Ishikawa (cell line): Measurements from ENCODE around the gene PRR35.

Experiments
- CEBPB ChIP-seq: IDR thresholded peaks from 2 replicates; pipeline ENCODE4 v1.6.1; 2012
- CREB1 ChIP-seq: IDR thresholded peaks from 2 replicates; pipeline ENCODE4 v1.6.1; 2012; ENCODE audit warnings: low read depth
- EGR1 ChIP-seq: IDR thresholded peaks from 2 replicates; pipeline ENCODE4 v1.6.1; 2012
- EP300 ChIP-seq: IDR thresholded peaks from 2 replicates; pipeline ENCODE4 v1.6.1; 2012; ENCODE audit warnings: borderline replicate concordance
- FOXM1 ChIP-seq: IDR thresholded peaks from 2 replicates; pipeline ENCODE4 v1.6.1; 2012; ENCODE audit warnings: low read depth, borderline replicate concordance
- NFIC ChIP-seq: IDR thresholded peaks from 2 replicates; pipeline ENCODE4 v1.6.1; 2012
- RAD21 ChIP-seq: IDR thresholded peaks from 2 replicates; pipeline ENCODE4 v1.6.1; 2012; ENCODE audit warnings: low read depth
- TAF1 ChIP-seq: IDR thresholded peaks from 2 replicates; pipeline ENCODE4 v1.6.1; 2012; ENCODE audit warnings: low read depth, mild to moderate bottlenecking
- TCF12 ChIP-seq: IDR thresholded peaks from 2 replicates; pipeline ENCODE4 v1.6.1; 2012; ENCODE audit warnings: low read depth
- TEAD4 ChIP-seq: IDR thresholded peaks from 2 replicates; pipeline ENCODE4 v1.6.1; 2012
- YY1 ChIP-seq: IDR thresholded peaks from 2 replicates; pipeline ENCODE4 v1.6.1; 2012; ENCODE audit warnings: low read depth
- ZBTB7A ChIP-seq: IDR thresholded peaks from 2 replicates; pipeline ENCODE4 v1.6.1; 2012; ENCODE audit warnings: low read depth
- TF ChIP-seq, protein P1 (sequence below): IDR thresholded peaks from 2 replicates; pipeline ENCODE4 v1.6.1; 2012
- TF ChIP-seq, protein P2 (sequence below): IDR thresholded peaks from 2 replicates; pipeline ENCODE4 v1.6.1; 2012
- TF ChIP-seq, protein P3 (sequence below): IDR thresholded peaks from 2 replicates; pipeline ENCODE4 v1.6.1; 2012; ENCODE audit warnings: low read depth, mild to moderate bottlenecking

The PRR35 gene

DNA sequence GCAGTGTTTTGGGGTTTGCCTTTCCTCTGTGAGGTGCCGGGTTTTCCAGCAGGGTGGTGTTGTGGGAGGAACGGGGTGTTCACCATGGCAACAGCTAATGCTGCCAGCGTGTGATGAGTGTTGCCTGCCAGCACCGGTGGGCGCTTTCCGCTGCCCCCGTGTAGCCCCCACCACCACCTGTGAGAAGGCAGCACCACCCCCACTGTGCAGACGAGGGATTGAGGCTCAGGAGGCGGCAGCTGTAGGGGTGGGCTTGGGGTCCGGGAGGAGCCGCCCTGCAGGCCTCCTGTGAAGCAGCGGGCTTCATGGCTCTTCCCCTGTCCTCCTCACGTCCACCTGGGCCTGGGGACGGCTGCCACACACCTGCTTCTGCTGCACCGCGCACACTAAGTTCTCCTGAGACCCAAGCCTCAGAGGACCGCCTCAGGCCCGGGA is 34.9 kb downstream of the PRR35 start:
- TF ChIP-seq EGR1 (no peak), CREB1 (no peak), CEBPB (no peak), RAD21 (no peak), NFIC (no peak), EP300 (no peak), TAF1 (no peak)
- TF ChIP-seq, protein P1, sequence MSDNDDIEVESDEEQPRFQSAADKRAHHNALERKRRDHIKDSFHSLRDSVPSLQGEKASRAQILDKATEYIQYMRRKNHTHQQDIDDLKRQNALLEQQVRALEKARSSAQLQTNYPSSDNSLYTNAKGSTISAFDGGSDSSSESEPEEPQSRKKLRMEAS, result no peak
- TF ChIP-seq, protein P2, sequence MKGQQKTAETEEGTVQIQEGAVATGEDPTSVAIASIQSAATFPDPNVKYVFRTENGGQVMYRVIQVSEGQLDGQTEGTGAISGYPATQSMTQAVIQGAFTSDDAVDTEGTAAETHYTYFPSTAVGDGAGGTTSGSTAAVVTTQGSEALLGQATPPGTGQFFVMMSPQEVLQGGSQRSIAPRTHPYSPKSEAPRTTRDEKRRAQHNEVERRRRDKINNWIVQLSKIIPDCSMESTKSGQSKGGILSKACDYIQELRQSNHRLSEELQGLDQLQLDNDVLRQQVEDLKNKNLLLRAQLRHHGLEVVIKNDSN, result no peak
- TF ChIP-seq, protein P3, sequence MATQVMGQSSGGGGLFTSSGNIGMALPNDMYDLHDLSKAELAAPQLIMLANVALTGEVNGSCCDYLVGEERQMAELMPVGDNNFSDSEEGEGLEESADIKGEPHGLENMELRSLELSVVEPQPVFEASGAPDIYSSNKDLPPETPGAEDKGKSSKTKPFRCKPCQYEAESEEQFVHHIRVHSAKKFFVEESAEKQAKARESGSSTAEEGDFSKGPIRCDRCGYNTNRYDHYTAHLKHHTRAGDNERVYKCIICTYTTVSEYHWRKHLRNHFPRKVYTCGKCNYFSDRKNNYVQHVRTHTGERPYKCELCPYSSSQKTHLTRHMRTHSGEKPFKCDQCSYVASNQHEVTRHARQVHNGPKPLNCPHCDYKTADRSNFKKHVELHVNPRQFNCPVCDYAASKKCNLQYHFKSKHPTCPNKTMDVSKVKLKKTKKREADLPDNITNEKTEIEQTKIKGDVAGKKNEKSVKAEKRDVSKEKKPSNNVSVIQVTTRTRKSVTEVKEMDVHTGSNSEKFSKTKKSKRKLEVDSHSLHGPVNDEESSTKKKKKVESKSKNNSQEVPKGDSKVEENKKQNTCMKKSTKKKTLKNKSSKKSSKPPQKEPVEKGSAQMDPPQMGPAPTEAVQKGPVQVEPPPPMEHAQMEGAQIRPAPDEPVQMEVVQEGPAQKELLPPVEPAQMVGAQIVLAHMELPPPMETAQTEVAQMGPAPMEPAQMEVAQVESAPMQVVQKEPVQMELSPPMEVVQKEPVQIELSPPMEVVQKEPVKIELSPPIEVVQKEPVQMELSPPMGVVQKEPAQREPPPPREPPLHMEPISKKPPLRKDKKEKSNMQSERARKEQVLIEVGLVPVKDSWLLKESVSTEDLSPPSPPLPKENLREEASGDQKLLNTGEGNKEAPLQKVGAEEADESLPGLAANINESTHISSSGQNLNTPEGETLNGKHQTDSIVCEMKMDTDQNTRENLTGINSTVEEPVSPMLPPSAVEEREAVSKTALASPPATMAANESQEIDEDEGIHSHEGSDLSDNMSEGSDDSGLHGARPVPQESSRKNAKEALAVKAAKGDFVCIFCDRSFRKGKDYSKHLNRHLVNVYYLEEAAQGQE, result no peak

DNA sequence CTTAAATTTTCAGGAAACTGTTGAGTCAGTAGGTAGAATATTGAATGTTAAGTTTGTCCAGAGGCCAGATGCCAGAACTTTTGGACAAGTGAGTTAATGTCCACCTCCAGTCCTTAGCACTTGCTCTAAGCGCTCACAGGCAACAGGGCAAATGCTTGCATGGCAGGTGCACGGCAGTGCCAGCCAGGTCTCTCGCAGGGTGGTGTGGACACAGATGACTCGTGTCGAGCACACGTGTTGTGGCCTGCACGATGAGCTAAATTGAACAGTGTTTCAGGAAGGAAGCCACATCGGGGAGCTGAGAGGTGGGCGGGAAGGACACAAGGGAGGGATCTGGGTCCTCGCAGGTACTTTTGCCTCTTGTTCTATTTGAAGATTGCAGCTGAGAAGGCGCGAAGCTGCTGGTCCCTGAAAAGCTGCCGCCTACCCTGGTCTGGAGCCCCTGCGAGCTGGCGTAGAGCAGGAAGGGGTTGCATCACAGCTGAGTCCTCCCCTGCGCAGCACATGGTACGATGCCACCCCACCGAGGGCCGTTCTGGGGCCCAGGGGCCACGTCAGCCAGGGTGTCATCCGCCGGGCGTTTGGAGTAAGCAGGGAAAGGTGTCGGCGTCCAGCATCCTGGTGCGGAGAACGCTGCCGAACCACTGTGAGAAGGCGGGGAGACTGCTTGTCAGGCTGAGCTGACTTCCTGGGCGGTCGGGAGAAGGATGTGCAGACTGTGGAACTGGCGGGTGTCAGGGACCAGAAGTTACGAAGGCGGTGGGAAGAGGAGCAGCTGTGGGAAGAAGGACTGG is 35.9 kb downstream of the PRR35 start:
- TF ChIP-seq, protein P3, result no peak
- TF ChIP-seq ZBTB7A (no peak), CEBPB (no peak), TCF12 (no peak), TEAD4 (no peak), CREB1 (no peak), EGR1 (no peak), EP300 (no peak)

DNA sequence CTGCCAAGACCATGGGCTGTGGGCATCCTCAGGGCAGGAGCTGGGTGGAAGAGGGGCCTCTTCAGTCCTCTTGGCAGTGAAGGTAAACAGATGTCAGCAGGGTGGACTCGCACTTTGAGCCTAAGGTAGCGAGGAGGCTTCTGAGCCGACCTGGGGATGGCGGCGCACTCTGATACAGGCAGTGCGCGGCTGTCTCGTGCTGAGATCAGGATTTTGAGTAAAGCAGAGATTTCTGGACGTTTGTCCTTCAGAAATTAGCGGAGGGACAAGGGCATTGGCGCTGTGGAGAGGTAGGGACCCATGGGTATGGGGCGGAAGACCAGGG is 36.5 kb downstream of the PRR35 start:
- no peak for TF ChIP-seq TEAD4
- TF ChIP-seq EP300, result no peak
- TF ChIP-seq, protein P2, result no peak
- TF ChIP-seq EGR1, result no peak
- TF ChIP-seq NFIC, result no peak
- TF ChIP-seq FOXM1, result no peak
- TF ChIP-seq, protein P3, result no peak
- no peak for TF ChIP-seq ZBTB7A
- no peak for TF ChIP-seq YY1
- TF ChIP-seq RAD21, result no peak
- TF ChIP-seq TAF1, result no peak
- TF ChIP-seq TCF12, result no peak
- no peak for TF ChIP-seq CREB1
- no peak for TF ChIP-seq CEBPB
- TF ChIP-seq, protein P1, result no peak

DNA sequence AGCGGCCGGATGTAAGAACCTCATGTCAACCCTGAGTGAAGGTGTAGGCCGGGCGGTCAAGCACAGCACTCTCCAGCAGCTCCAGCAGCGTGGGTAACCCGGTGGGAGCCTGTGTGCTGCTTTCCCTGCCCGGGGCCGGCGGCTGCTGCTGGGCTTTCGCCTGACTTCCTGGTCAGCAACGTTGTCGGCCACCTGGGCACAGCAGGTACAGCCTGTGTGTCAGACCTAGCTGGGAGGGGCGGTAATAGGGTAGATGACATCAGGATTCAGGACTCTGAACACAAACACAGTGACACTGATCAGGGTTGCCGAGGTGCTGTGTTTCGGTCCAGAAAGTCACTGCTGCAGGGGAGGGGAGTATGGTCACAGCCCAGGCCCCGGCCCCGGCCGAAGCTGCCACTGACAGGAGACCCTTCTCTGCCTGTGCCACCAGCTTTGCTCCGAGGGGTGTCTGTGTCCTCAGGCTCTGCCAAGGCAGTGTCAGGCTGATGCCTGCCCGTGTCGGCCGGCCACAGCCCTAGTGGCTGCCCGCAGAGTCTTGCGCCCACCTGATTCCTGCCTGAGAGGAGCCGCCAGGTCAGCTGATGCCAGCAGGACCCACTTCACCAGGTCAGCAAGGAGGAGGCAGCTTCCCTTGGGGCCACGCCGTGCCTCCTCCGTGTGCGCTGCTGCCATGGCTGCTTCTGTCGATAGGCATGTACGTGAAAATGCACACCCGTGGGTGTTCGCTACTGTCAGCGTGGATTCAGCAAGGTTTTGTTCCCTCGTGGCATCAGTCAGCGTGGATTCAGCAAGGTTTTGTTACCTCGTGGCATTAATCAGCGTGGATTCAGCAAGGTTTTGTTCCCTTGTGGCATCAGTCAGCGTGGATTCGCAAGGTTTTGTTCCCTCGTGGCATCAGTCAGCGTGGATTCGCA is 38.9 kb downstream of the PRR35 start:
- TF ChIP-seq EGR1, result no peak
- TF ChIP-seq TCF12, result no peak
- TF ChIP-seq TEAD4, result no peak
- no peak for TF ChIP-seq YY1
- TF ChIP-seq CREB1, result no peak
- TF ChIP-seq NFIC, result no peak
- TF ChIP-seq, protein P1, result no peak
- TF ChIP-seq CEBPB, result no peak
- TF ChIP-seq EP300, result no peak
- TF ChIP-seq, protein P3, result no peak
- TF ChIP-seq FOXM1, result no peak
- no peak for TF ChIP-seq RAD21
- TF ChIP-seq, protein P2, result no peak
- TF ChIP-seq TAF1, result no peak
- TF ChIP-seq ZBTB7A, result no peak
